Stimulated activated CD4-positive, alpha-beta T cell treated with anti-CD3 and anti-CD28 coated beads, Interleukin-2, amount 100 ng/mL, for 24 hours (primary cell): Measurements from ENCODE around the gene TLE1.

Source experiments
- DNase-seq, 2 donors: peaks; one replicate each; pipeline ENCODE4 v3.0.0-alpha.2; 2020

The TLE1 gene

GRCh38 chr9:81686614-81687520, 2.5 kb downstream of the TLE1 start:
- DNase-seq = peak in 1 of 2 donors; percentile 40

- no peak for DNase-seq
These were observed 3.4 kb downstream of the TLE1 start for GRCh38 chr9:81685763-81686613.

- DNase-seq = no peak
These were observed 4.7 kb downstream of the TLE1 start for GRCh38 chr9:81684635-81685034.

GRCh38 chr9:81683704-81684103, 5.6 kb downstream of the TLE1 start:
- no peak for DNase-seq

GRCh38 chr9:81683238-81683637, 6.1 kb downstream of the TLE1 start:
- DNase-seq = no peak

GRCh38 chr9:81682797-81683196, 6.5 kb downstream of the TLE1 start:
- DNase-seq = no peak

- no peak for DNase-seq
These were observed 7.2 kb downstream of the TLE1 start for GRCh38 chr9:81682177-81682576.

GRCh38 chr9:81680506-81680905, 8.8 kb downstream of the TLE1 start:
- no peak for DNase-seq

GRCh38 chr9:81680006-81680405, 9.3 kb downstream of the TLE1 start:
- DNase-seq = no peak

GRCh38 chr9:81678088-81678487, 11.3 kb downstream of the TLE1 start:
- no peak for DNase-seq

- no peak for DNase-seq
These were observed 13.0 kb downstream of the TLE1 start for GRCh38 chr9:81676395-81676794.

GRCh38 chr9:81673310-81673709, 16.0 kb downstream of the TLE1 start:
- DNase-seq = no peak

- DNase-seq = no peak
These were observed 17.5 kb downstream of the TLE1 start for GRCh38 chr9:81671880-81672280.

- no peak for DNase-seq
These were observed 19.5 kb downstream of the TLE1 start for GRCh38 chr9:81669866-81670265.

- DNase-seq = no peak
These were observed 20.2 kb downstream of the TLE1 start for GRCh38 chr9:81669041-81669651.

- no peak for DNase-seq
These were observed 23.2 kb downstream of the TLE1 start for GRCh38 chr9:81666123-81666522.

GRCh38 chr9:81665322-81665871, 23.9 kb downstream of the TLE1 start:
- no peak for DNase-seq

- DNase-seq = no peak
These were observed 24.6 kb downstream of the TLE1 start for GRCh38 chr9:81664638-81665222.

GRCh38 chr9:81661339-81661738, 28.0 kb downstream of the TLE1 start:
- DNase-seq = no peak

- DNase-seq = no peak
These were observed 32.4 kb downstream of the TLE1 start for GRCh38 chr9:81656871-81657337.

GRCh38 chr9:81656004-81656403, 33.3 kb downstream of the TLE1 start:
- no peak for DNase-seq

GRCh38 chr9:81653240-81653639, 36.1 kb downstream of the TLE1 start:
- no peak for DNase-seq
